HG02973 (cell line): ENCODE data around the gene ZDHHC8.

Experiments
- ATAC-seq: cut with Tn5 transposase; IDR thresholded peaks from one replicate; pipeline ENCODE4 v1.9.1; 2021; ENCODE audit warnings: moderate library complexity; ENCODE audit not compliant: unreplicated experiment

Gene ZDHHC8

GRCh38 chr22:20131597-20131858 is at the start of gene ZDHHC8:
Gene ZDHHC8, plus strand, starts transcription at chr22:20131804. Its CDS starts 144 bp downstream, at chr22:20131948.
- no peak for ATAC-seq

GRCh38 chr22:20083157-20083890 is 48.3 kb upstream of the ZDHHC8 start:
- no peak for ATAC-seq

GRCh38 chr22:20083891-20084546 is 47.6 kb upstream of the ZDHHC8 start:
- ATAC-seq = no peak

GRCh38 chr22:20084547-20085413 is 46.8 kb upstream of the ZDHHC8 start:
- ATAC-seq = no peak

- no peak for ATAC-seq
These were observed 46.0 kb upstream of the ZDHHC8 start for GRCh38 chr22:20085651-20086050.

GRCh38 chr22:20086101-20086599 is 45.5 kb upstream of the ZDHHC8 start:
- ATAC-seq = no peak

GRCh38 chr22:20086763-20087162 is 44.8 kb upstream of the ZDHHC8 start:
- ATAC-seq = no peak

GRCh38 chr22:20087319-20088262 is 44.0 kb upstream of the ZDHHC8 start:
- ATAC-seq = no peak

- no peak for ATAC-seq
These were observed 43.3 kb upstream of the ZDHHC8 start for GRCh38 chr22:20088263-20088648.

- ATAC-seq = no peak
These were observed 42.2 kb upstream of the ZDHHC8 start for GRCh38 chr22:20089226-20089976.

GRCh38 chr22:20089977-20090729 is 41.5 kb upstream of the ZDHHC8 start:
- ATAC-seq = no peak

- ATAC-seq = no peak
These were observed 40.8 kb upstream of the ZDHHC8 start for GRCh38 chr22:20090730-20091240.

GRCh38 chr22:20091690-20092476 is 39.7 kb upstream of the ZDHHC8 start:
- no peak for ATAC-seq

- ATAC-seq = no peak
These were observed 39.1 kb upstream of the ZDHHC8 start for GRCh38 chr22:20092477-20092854.

- ATAC-seq = no peak
These were observed 38.0 kb upstream of the ZDHHC8 start for GRCh38 chr22:20093418-20094196.

- no peak for ATAC-seq
These were observed 37.3 kb upstream of the ZDHHC8 start for GRCh38 chr22:20094197-20094807.

GRCh38 chr22:20095521-20095920 is 36.1 kb upstream of the ZDHHC8 start:
- ATAC-seq = no peak
